Measurements from ENCODE around the gene AKAP6.

DNA sequence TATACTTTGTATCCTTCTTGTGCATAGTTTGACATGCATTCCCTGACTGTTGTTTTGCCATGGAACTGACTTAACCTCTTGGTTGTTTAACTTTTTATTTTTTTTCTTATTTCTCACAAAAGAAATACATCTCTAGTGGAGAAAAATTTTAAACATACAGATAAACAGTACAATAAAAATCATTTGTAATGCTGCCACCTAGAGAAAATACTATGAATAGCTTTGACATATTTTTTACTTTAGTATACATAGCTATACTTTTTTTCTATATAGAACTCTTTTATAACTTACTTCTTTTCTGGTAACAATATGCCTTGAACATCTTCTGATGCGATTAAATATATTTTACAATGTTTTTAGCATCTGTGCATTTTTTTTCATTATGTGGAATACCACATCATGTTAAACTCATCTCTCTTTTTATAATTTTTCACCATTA is 184.5 kb downstream of the AKAP6 start:
- TF ChIP-seq CTCF (conservative IDR thresholded peaks at IDR 0.05) (peak; percentile 81), ZFX (IDR thresholded peaks at IDR 0.05) (no peak)
